Measurements from ENCODE around the gene GCGR.

GCGR gene

GRCh38 chr17:81812571-81813370 lies 8.8 kb downstream of the GCGR start:
- no peaks in the 10 kb centered on the region for H3K9me3 ChIP-seq (ENCODE audit: control insufficient read depth, insufficient read depth, low read depth, low read length)
- H3K36me3 ChIP-seq (ENCODE audit: control insufficient read depth in 2 of 2, insufficient read depth in 1 of 2, low read length in 2 of 2): no peaks in the 10 kb centered on the region
- POLR2A ChIA-PET: interaction anchor here (0.5 kb wide), 1 partner anchor 17 kb away, joined by 3 read pairs; no protein-coding TSS in a partner anchor
- no peak overlapping the region for H3K4me3 ChIP-seq (ENCODE audit: low read depth, low read length)
- peaks cover 11% of the 10 kb centered on the region for H3K4me1 ChIP-seq (ENCODE audit: control insufficient read depth, insufficient read depth, low read length)
- CTCF ChIA-PET: interaction anchor here (1.6 kb wide), 1 partner anchor 9 kb away, joined by 5 read pairs; no protein-coding TSS in a partner anchor
- no peak overlapping the region for H3K27ac ChIP-seq (ENCODE audit: extremely low read depth, low read depth, low read length)
- no peak for TF ChIP-seq ZNF132 (tag by site-specific recombination; IDR thresholded peaks at IDR 0.05; ENCODE audit: borderline replicate concordance)
- no peak for TF ChIP-seq YY1 (tag by site-specific recombination; IDR thresholded peaks at IDR 0.05)
- TF ChIP-seq HIC1 (tag by site-specific recombination; IDR thresholded peaks at IDR 0.05): 0 out of 2 replicates have a peak, but pooled peaks have one; percentile 12
- no peak for TF ChIP-seq YY2 (tag by site-specific recombination; IDR thresholded peaks at IDR 0.05)
- no peak for TF ChIP-seq KLF16 (tag by site-specific recombination; IDR thresholded peaks at IDR 0.05)
- no peak for TF ChIP-seq ZNF692 (tag by site-specific recombination; IDR thresholded peaks at IDR 0.05)
- TF ChIP-seq BCL11A (tag by site-specific recombination; IDR thresholded peaks at IDR 0.05; ENCODE audit: low read depth): no peak
- 0 out of 2 replicates have a peak, but pooled peaks have one; percentile 27 for TF ChIP-seq ZIC2 (tag by site-specific recombination; IDR thresholded peaks at IDR 0.05)
- no peak for TF ChIP-seq ZNF175 (tag by site-specific recombination; IDR thresholded peaks at IDR 0.05)
- TF ChIP-seq ZNF302 (tag by site-specific recombination; IDR thresholded peaks at IDR 0.05; ENCODE audit: low read depth): no peak

GRCh38 chr17:81813371-81813684 lies 9.4 kb downstream of the GCGR start:
- H3K4me3 ChIP-seq (ENCODE audit: low read depth, low read length): no peak overlapping the region
- no peaks in the 10 kb centered on the region for H3K9me3 ChIP-seq (ENCODE audit: control insufficient read depth, insufficient read depth, low read depth, low read length)
- no peak overlapping the region for H3K27ac ChIP-seq (ENCODE audit: extremely low read depth, low read depth, low read length)
- TF ChIP-seq SP7 (tag by site-specific recombination; IDR thresholded peaks at IDR 0.05): no peak
- TF ChIP-seq ZNF621 (tag by site-specific recombination; IDR thresholded peaks at IDR 0.05): no peak
- H3K36me3 ChIP-seq (ENCODE audit: control insufficient read depth in 2 of 2, insufficient read depth in 1 of 2, low read length in 2 of 2): no peaks in the 10 kb centered on the region
- ChIA-PET CTCF (interaction anchor here (1.6 kb wide), 1 partner anchor 9 kb away, joined by 5 read pairs; no protein-coding TSS in a partner anchor), POLR2A (no interaction called here)
- peaks cover 11% of the 10 kb centered on the region for H3K4me1 ChIP-seq (ENCODE audit: control insufficient read depth, insufficient read depth, low read length)

- ChIA-PET POLR2A (interaction anchor here (0.6 to 1.3 kb wide), 2 partner anchors 19 to 30 kb away, joined by 3 to 4 read pairs; partner anchors contain the start of gene MCRIP1), CTCF (interaction anchor here (0.6 to 0.8 kb wide), 3 partner anchors 11 to 208 kb away, joined by 3 read pairs; no protein-coding TSS in a partner anchor)
- Histone ChIP-seq H3K9me3 (ENCODE audit: control insufficient read depth, insufficient read depth, low read depth, low read length) (no peaks in the 10 kb centered on the region), H3K4me1 (ENCODE audit: control insufficient read depth, insufficient read depth, low read length) (peaks cover 11% of the 10 kb centered on the region), H3K36me3 (ENCODE audit: control insufficient read depth in 2 of 2, insufficient read depth in 1 of 2, low read length in 2 of 2) (no peaks in the 10 kb centered on the region), H3K4me3 (ENCODE audit: low read depth, low read length) (no peak overlapping the region), H3K27ac (ENCODE audit: extremely low read depth, low read depth, low read length) (no peak overlapping the region)
- no peak for TF ChIP-seq ZNF157 (tag by site-specific recombination; IDR thresholded peaks at IDR 0.05)
- no peak for TF ChIP-seq ZBTB49 (tag by site-specific recombination; IDR thresholded peaks at IDR 0.05; ENCODE audit: low read depth)
- TF ChIP-seq BCL11A (tag by site-specific recombination; IDR thresholded peaks at IDR 0.05; ENCODE audit: low read depth): peak; percentile 8; the same call in 1 of the 2 replicates
Observed at GRCh38 chr17:81813861-81814683, 10.1 kb downstream of the GCGR start.
